GM12878 (cell line): ENCODE measurements around the gene ABHD8. TPM values are rescaled to one million over a fixed set of nuclear protein-coding genes. Genes with fewer than 3 reads are reported as not detected.
A peak's percentile ranks its signal among the peaks of the same experiment; 100 is the strongest.

Source experiments
- ATAC-seq: fragments of 200-7000 bp; cut with Tn5 transposase; 3 replicates; pipeline ENCODE4 v1.9.1; 2020; ENCODE audit warnings: mild to moderate bottlenecking, moderate library complexity
- BruUV-seq: library from RNA; stranded (reverse); fragments of 400-500 nt; replicated peaks from 2 replicates; lab custom pipeline; 2021; lab: Mats Ljungman, UMichigan
- CTCF ChIA-PET: fragments of 300-600 bp; sonication (Branson Sonifier 250); formaldehyde crosslinking; extraction: SDS; loops from one replicate; lab custom pipeline; 2021; ENCODE audit warnings: inconsistent platforms; lab: Yijun Ruan, JAX
- POLR2A ChIA-PET: fragments of 350-600 bp; formaldehyde crosslinking; extraction: SDS; loops from one replicate; lab custom pipeline; 2021; ENCODE audit warnings: inconsistent platforms; lab: Charles Lee
- RAD21 ChIA-PET: fragments of 300-600 bp; sonication (Branson Sonifier 250); formaldehyde crosslinking; loops from one replicate; lab custom pipeline; 2023; ENCODE audit warnings: antibody characterized with exemption; ENCODE audit not compliant: unreplicated experiment; lab: Charles Lee
- SMC1A ChIA-PET: fragments of 300-600 bp; sonication (Branson Sonifier 250); formaldehyde crosslinking; loops from one replicate; lab custom pipeline; 2023; ENCODE audit not compliant: unreplicated experiment, uncharacterized antibody; lab: Charles Lee
- DNase-seq: peaks from one replicate; pipeline ENCODE4 v3.0.0-alpha.2; 2011; ENCODE audit warnings: low read depth, low spot score
- FAIRE-seq: peaks from 3 replicates; lab custom pipeline; 2011; peaks lifted over from hg19 to GRCh38; lab: Jason Lieb, UNC
- H2AFZ ChIP-seq: 2 replicates; pipeline ENCODE4 v1.6.0; 2011; ENCODE audit warnings: low read depth, low read length, control low read depth; ENCODE audit not compliant: control insufficient read depth
- H3K27ac ChIP-seq: 2 replicates; pipeline ENCODE4 v1.5.1; 2011; ENCODE audit warnings: control low read depth; ENCODE audit not compliant: control insufficient read depth, insufficient read depth
- H3K27me3 ChIP-seq, 2 experiments: replicated peaks in 1 of 2; 2 replicates each; pipeline versions ENCODE4 v1.6.0 to v1.6.1; 2011; ENCODE audit warnings: low read length in 1 of 2; ENCODE audit not compliant: control insufficient read depth in 2 of 2, insufficient read depth in 2 of 2
- H3K36me3 ChIP-seq, 2 experiments: 2 replicates each; pipeline ENCODE4 v1.5.1; 2011; ENCODE audit warnings: low read length in 1 of 2; ENCODE audit not compliant: control insufficient read depth in 2 of 2, insufficient read depth in 2 of 2
- H3K4me1 ChIP-seq: 2 replicates; pipeline ENCODE4 v1.6.1; 2011; ENCODE audit warnings: mild to moderate bottlenecking, low read length, moderate library complexity, mixed read lengths; ENCODE audit not compliant: control insufficient read depth, insufficient read depth
- H3K4me2 ChIP-seq: 2 replicates; pipeline ENCODE4 v1.6.0; 2011; ENCODE audit warnings: control low read depth; ENCODE audit not compliant: control insufficient read depth, insufficient read depth
- H3K4me3 ChIP-seq: fragments of 200-600 bp; sonication (generic); 2 replicates; pipeline ENCODE4 v1.5.1; 2016
- H3K79me2 ChIP-seq: 2 replicates; pipeline ENCODE4 v1.6.0; 2011; ENCODE audit warnings: low read length; ENCODE audit not compliant: control insufficient read depth, insufficient read depth
- H3K9ac ChIP-seq: 2 replicates; pipeline ENCODE4 v1.8.0; 2011; ENCODE audit warnings: low read length, control low read depth, mixed read lengths; ENCODE audit not compliant: control insufficient read depth, insufficient read depth
- H3K9me3 ChIP-seq: replicated peaks from 3 replicates; pipeline ENCODE4 v1.5.1; 2011; ENCODE audit warnings: mild to moderate bottlenecking, low read length; ENCODE audit not compliant: control insufficient read depth, insufficient read depth
- H4K20me1 ChIP-seq: 2 replicates; pipeline ENCODE4 v1.6.0; 2011; ENCODE audit not compliant: control insufficient read depth, insufficient read depth
- CBFB ChIP-seq: IDR thresholded peaks from 2 replicates; pipeline ENCODE4 v1.6.1; 2016; ENCODE audit warnings: antibody characterized with exemption, low read depth
- CEBPB ChIP-seq, 2 experiments: fragments of 150-350 bp in 1 of 2; IDR thresholded peaks; 2 replicates each; pipeline ENCODE4 v1.6.1; 2012 to 2014; ENCODE audit warnings: low read depth in 2 of 2, low read length in 2 of 2, borderline replicate concordance in 1 of 2, inconsistent platforms in 1 of 2
- EED ChIP-seq: sonication (generic); IDR thresholded peaks from 2 replicates; pipeline ENCODE4 v1.6.1; 2016; ENCODE audit warnings: antibody characterized with exemption, low read depth
- FOS ChIP-seq: IDR thresholded peaks from 3 replicates; pipeline ENCODE4 v1.6.1; 2011; ENCODE audit warnings: borderline replicate concordance; ENCODE audit not compliant: insufficient read length; ENCODE audit errors: extremely low read depth
- FOXK2 ChIP-seq: fragments of 450-650 bp; IDR thresholded peaks from 2 replicates; pipeline ENCODE4 v1.6.1; 2017; ENCODE audit warnings: mild to moderate bottlenecking, moderate library complexity
- KDM1A ChIP-seq: fragments of 200-600 bp; sonication (generic); IDR thresholded peaks from 2 replicates; pipeline ENCODE4 v1.6.1; 2016; ENCODE audit warnings: borderline replicate concordance
- MXI1 ChIP-seq: fragments of 150-350 bp; IDR thresholded peaks from 2 replicates; pipeline ENCODE4 v1.6.1; 2011; ENCODE audit warnings: low read depth, mild to moderate bottlenecking, inconsistent platforms, low read length, improper control_type of control experiment
- MYB ChIP-seq: fragments of 150-350 bp; IDR thresholded peaks from 2 replicates; pipeline ENCODE4 v1.6.1; 2014; ENCODE audit warnings: mild to moderate bottlenecking, low read depth, low read length, borderline replicate concordance
- NR2F1 ChIP-seq: fragments of 450-650 bp; conservative IDR thresholded peaks from 2 replicates; pipeline ENCODE4 v1.6.1; 2017; ENCODE audit warnings: mild to moderate bottlenecking
- POLR2AphosphoS5 ChIP-seq: IDR thresholded peaks from 2 replicates; pipeline ENCODE4 v1.6.1; 2011; ENCODE audit warnings: mild to moderate bottlenecking, low read length, inconsistent platforms
- SMAD1 ChIP-seq: fragments of 450-650 bp; IDR thresholded peaks from 2 replicates; pipeline ENCODE4 v1.6.1; 2018; ENCODE audit warnings: mild to moderate bottlenecking, low read depth; ENCODE audit not compliant: partially characterized antibody
- SMAD5 ChIP-seq: IDR thresholded peaks from 2 replicates; pipeline ENCODE4 v1.6.1; 2016; ENCODE audit warnings: antibody characterized with exemption, low read depth
- TAF1 ChIP-seq: IDR thresholded peaks from 2 replicates; pipeline ENCODE4 v1.6.1; 2011; ENCODE audit warnings: mild to moderate bottlenecking, low read depth, low read length, borderline replicate concordance
- ZNF592 ChIP-seq: fragments of 450-650 bp; IDR thresholded peaks from 2 replicates; pipeline ENCODE4 v1.6.1; 2017; ENCODE audit warnings: mild to moderate bottlenecking, moderate library complexity
- WGBS: methylation state at CpG from one replicate; pipeline ENCODE4 v1.1.6; 2016; ENCODE audit warnings: low lambda C conversion rate; ENCODE audit not compliant: insufficient replicate concordance, insufficient coverage; ENCODE audit errors: missing lambda C conversion rate; 5-methylcytosine and 5-hydroxymethylcytosine counted together
- in situ Hi-C: fragments of 300-500 bp; cut with MboI; formaldehyde crosslinking; loops from 9 replicates; pipeline ENCODE4 v1.14.3; 2018; ENCODE audit warnings: mixed read lengths
- intact Hi-C: fragments of 100-400 bp; cut with micrococcal nuclease; formaldehyde crosslinking; loops from one replicate; pipeline ENCODE4 v1.14.2; 2022; ENCODE audit not compliant: unreplicated experiment
- polyA plus RNA-seq, 11 experiments: library from polyadenylated mRNA; depleted of rRNA in 4 of 11; unstranded in 6 of 11; stranded (reverse) in 5 of 11; fragments of >200 nt; fragmentation: Nextera tagmentation in 4 of 11; fragmentation: Illumina TruSeq in 1 of 11; extraction: Ambion mirVana in 4 of 11; extraction: Trizol in 1 of 11; gene quantifications; 1 replicate in 1 of 11; 2 replicates in 10 of 11; pipeline versions ENCODE4 v1.2.1 to v1.2.3, GENCODE V29; 2011 to 2016; ENCODE audit warnings: inconsistent platforms in 2 of 11, missing spikeins in 2 of 11, low read depth in 1 of 11
- total RNA-seq, 4 experiments: library from RNA; depleted of rRNA in 3 of 4; stranded (reverse); fragments of >200 nt in 3 of 4; fragmentation: Illumina TruSeq in 1 of 4; extraction: Trizol in 1 of 4; gene quantifications; 2 replicates each; pipeline versions ENCODE4 v1.2.1 to v1.2.3, GENCODE V29; 2013 to 2021
- TF ChIP-seq, protein P1 (sequence below): IDR thresholded peaks from 2 replicates; pipeline ENCODE4 v1.6.1; 2012; ENCODE audit warnings: low read depth, low read length, improper control_type of control experiment

Gene ABHD8
- total and polyA plus RNA-seq, 10 of the 15 experiments (the other 5 are each of a cell fraction or from before 2014, with no cell fraction given) = 0.03 to 12.5 (median 6.0) TPM

DNA sequence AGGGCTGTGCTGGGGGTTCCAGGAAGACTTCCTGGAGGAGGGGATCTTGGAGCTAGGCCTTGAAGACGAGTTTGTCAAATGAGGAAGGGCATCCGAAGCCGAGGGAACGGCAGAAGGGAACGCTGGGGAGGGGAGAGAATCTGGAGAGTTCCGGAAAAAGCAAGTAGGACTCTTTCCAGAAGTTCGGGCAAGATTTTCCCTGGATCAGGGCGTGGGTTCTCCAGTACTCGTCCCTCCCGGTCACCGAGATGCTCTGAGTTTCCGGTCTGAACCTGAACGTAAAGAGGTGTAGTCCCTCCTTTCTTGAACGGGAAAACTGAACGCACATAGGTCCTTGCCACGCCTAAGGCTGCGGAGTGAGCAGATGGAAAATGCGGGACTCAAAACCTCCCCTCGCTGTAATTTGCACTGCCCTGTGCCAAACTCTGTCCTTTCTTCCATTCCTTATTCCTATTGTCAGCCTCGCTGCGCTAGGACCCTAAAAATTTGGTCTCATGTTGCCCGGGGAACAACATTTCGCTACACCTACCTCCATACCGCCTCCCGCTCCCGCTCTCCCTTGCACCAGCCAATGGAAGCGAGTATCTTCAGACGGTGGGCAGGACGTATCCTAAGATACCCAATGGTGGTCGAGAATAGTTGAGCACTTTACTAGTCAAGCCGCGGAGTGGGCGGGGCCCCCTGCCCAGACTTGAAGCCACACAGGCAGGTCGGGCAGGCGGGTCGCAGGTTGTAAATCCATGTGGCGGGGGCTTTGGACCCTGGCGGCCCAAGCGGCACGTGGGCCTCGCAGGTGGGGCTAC is 33.8 kb upstream of the ABHD8 start, which contains the start of gene GTPBP3:
GTPBP3 (plus strand) TSS at position 682 of the 803 bp plus-strand sequence; CDS start at position 741, 59 bp downstream.
- no peaks in the 10 kb centered on the region for H3K27me3 ChIP-seq
- H3K9me3 ChIP-seq = no peaks in the 10 kb centered on the region; the same call in 2 of the 3 replicates
- H3K79me2 ChIP-seq = peaks cover 6% of the 10 kb centered on the region
- in situ Hi-C loops = no loop called here
- ChIA-PET RAD21 (interaction anchor here (1.4 to 2.1 kb wide), 2 partner anchors 28 to 68 kb away, joined by 3 to 7 read pairs; partner anchors contain the start of genes BST2 and DDA1), POLR2A (interaction anchor here (0.5 to 4.4 kb wide), 6 partner anchors 17 to 380 kb away, joined by 3 to 24 read pairs (median 6); partner anchors contain the start of gene DDA1), SMC1A (interaction anchor here (1.7 kb wide), 1 partner anchor 28 kb away, joined by 4 read pairs; the partner anchor contains the start of gene DDA1), CTCF (interaction anchor here (1.0 to 2.4 kb wide), 2 partner anchors 32 to 49 kb away, joined by 4 to 16 read pairs; partner anchors contain the start of gene MRPL34)
- DNase-seq = peak; percentile 96
- peak within 1 kb of the TSS; percentile 84 for H3K27ac ChIP-seq
- TSS peak; percentile 95 for BruUV-seq
- H3K4me1 ChIP-seq = peaks cover 21% of the 10 kb centered on the region
- WGBS = under 1% methylated on average over 41 of the region's 41 CpGs
- peak within 1 kb of the TSS; percentile 100 for H3K4me2 ChIP-seq
- intact Hi-C loops = loop anchor here (5.0 kb wide), 1 partner anchor 45 kb away; no protein-coding TSS in a partner anchor
- peak; percentile 90 for FAIRE-seq
- H4K20me1 ChIP-seq = no peaks in the 10 kb centered on the region
- peak within 1 kb of the TSS; percentile 97 for H2AFZ ChIP-seq
- peak within 1 kb of the TSS; percentile 88 for H3K9ac ChIP-seq
- H3K4me3 ChIP-seq = peak within 1 kb of the TSS; percentile 100
- no peaks in the 10 kb centered on the region; a peak in 2 of 4 replicates for H3K36me3 ChIP-seq
- peak; percentile 89 for ATAC-seq
- TF ChIP-seq, protein P1, sequence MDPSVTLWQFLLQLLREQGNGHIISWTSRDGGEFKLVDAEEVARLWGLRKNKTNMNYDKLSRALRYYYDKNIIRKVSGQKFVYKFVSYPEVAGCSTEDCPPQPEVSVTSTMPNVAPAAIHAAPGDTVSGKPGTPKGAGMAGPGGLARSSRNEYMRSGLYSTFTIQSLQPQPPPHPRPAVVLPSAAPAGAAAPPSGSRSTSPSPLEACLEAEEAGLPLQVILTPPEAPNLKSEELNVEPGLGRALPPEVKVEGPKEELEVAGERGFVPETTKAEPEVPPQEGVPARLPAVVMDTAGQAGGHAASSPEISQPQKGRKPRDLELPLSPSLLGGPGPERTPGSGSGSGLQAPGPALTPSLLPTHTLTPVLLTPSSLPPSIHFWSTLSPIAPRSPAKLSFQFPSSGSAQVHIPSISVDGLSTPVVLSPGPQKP = peak; percentile 76; the same call in 1 of the 2 replicates
- TF ChIP-seq CBFB (peak; percentile 66; the same call in 1 of the 2 replicates), CEBPB (IDR thresholded peaks at IDR 0.05; ENCODE audit: borderline replicate concordance in 1 of 2, low read depth in 2 of 2, low read length in 2 of 2) (no peak), MXI1 (peak; percentile 41), EED (peak; percentile 95), POLR2AphosphoS5 (peak; percentile 62; the same call in 1 of the 2 replicates), ZNF592 (no peak), SMAD5 (0 out of 2 replicates have a peak, but pooled peaks have one; percentile 77), FOXK2 (peak; percentile 29; the same call in 1 of the 2 replicates), TAF1 (peak; percentile 60; the same call in 1 of the 2 replicates), SMAD1 (no peak), FOS (peak; percentile 53), NR2F1 (0 out of 2 replicates have a peak, but pooled peaks have one; percentile 42), KDM1A (no peak), MYB (no peak)
